Breast epithelium (tissue), 4 donors: ENCODE data around the gene CARS2. TPM values are rescaled to one million over a fixed set of nuclear protein-coding genes. Genes with fewer than 3 reads are reported as not detected.
"Not testable (repeated sequence)": the region's sequence is repeated elsewhere in the genome, so short reads cannot be mapped to it uniquely, and the experiment has no call there.

Source experiments
- DNase-seq, 2 donors: peaks; one replicate each; pipeline ENCODE4 v3.0.0-alpha.2; 2019; ENCODE audit warnings: low spot score in 2 of 2
- H3K27ac ChIP-seq, 2 donors: fragments of 200-600 bp; sonication (generic) in 1 of 2; one replicate each; pipeline ENCODE4 v1.5.1; 2016 to 2019; ENCODE audit warnings: mild to moderate bottlenecking in 1 of 2
- H3K27me3 ChIP-seq, 2 donors: fragments of 200-600 bp; sonication (generic) in 1 of 2; one replicate each; pipeline versions ENCODE4 v1.5.1 to v1.6.0; 2017 to 2019; ENCODE audit warnings: control low read depth in 1 of 2, mild to moderate bottlenecking in 1 of 2
- H3K36me3 ChIP-seq: fragments of 200-600 bp; one replicate; pipeline ENCODE4 v1.5.1; 2019
- H3K4me1 ChIP-seq, 2 donors: fragments of 200-600 bp; sonication (generic); one replicate each; pipeline ENCODE4 v1.5.1; 2016 to 2019; ENCODE audit warnings: control low read depth in 1 of 2
- H3K4me3 ChIP-seq, 3 donors: fragments of 200-600 bp; sonication (generic); 1 replicate in 2 of 3; 2 replicates in 1 of 3; pipeline ENCODE4 v1.5.1; 2016 to 2019; ENCODE audit warnings: mild to moderate bottlenecking in 3 of 3, moderate library complexity in 2 of 3
- H3K9me3 ChIP-seq, 2 donors: fragments of 200-600 bp; sonication (generic) in 1 of 2; one replicate each; pipeline ENCODE4 v1.5.1; 2016 to 2019; ENCODE audit warnings: control low read depth in 1 of 2
- POLR2A ChIP-seq: fragments of 450-650 bp; IDR thresholded peaks from one replicate; pipeline ENCODE4 v1.6.1; 2016; ENCODE audit warnings: antibody characterized with exemption, mild to moderate bottlenecking, moderate library complexity
- POLR2AphosphoS5 ChIP-seq, 3 donors: sonication (generic); formaldehyde crosslinking; IDR thresholded peaks; one replicate each; pipeline ENCODE4 v1.6.1; 2017; ENCODE audit warnings: antibody characterized with exemption in 3 of 3
- intact Hi-C: fragments of 100-400 bp; cut with DNase I; formaldehyde crosslinking; loops from one replicate; pipeline ENCODE4 v1.15.1; 2023; ENCODE audit warnings: low total_unique reads
- total RNA-seq, 3 donors: library from RNA; depleted of rRNA; stranded (reverse); fragments of >200 nt; gene quantifications; one replicate each; pipeline ENCODE4 v1.1.0, GENCODE V29; 2016
- TF ChIP-seq, protein P1 (sequence below), 3 donors: fragments of 450-650 bp; IDR thresholded peaks; one replicate each; pipeline ENCODE4 v1.5.1; 2016 to 2017; ENCODE audit warnings: antibody characterized with exemption in 3 of 3, mild to moderate bottlenecking in 3 of 3, moderate library complexity in 3 of 3

CARS2 gene
- total RNA-seq, 3 donors from 2014 or later = 59.8 to 79.8 (median 61.6) TPM

- Histone ChIP-seq H3K4me1 (no peaks in the 10 kb centered on the region), H3K4me3 (no peak overlapping the region), H3K27me3 (no peaks in the 10 kb centered on the region), H3K27ac (no peak overlapping the region), H3K36me3 (no peaks in the 10 kb centered on the region), H3K9me3 (peaks cover 4% of the 10 kb centered on the region in 2 donors)
- TF ChIP-seq POLR2A (no peak), POLR2AphosphoS5 (IDR thresholded peaks at IDR 0.05) (no peak)
- TF ChIP-seq, protein P1, sequence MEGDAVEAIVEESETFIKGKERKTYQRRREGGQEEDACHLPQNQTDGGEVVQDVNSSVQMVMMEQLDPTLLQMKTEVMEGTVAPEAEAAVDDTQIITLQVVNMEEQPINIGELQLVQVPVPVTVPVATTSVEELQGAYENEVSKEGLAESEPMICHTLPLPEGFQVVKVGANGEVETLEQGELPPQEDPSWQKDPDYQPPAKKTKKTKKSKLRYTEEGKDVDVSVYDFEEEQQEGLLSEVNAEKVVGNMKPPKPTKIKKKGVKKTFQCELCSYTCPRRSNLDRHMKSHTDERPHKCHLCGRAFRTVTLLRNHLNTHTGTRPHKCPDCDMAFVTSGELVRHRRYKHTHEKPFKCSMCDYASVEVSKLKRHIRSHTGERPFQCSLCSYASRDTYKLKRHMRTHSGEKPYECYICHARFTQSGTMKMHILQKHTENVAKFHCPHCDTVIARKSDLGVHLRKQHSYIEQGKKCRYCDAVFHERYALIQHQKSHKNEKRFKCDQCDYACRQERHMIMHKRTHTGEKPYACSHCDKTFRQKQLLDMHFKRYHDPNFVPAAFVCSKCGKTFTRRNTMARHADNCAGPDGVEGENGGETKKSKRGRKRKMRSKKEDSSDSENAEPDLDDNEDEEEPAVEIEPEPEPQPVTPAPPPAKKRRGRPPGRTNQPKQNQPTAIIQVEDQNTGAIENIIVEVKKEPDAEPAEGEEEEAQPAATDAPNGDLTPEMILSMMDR (IDR thresholded peaks at IDR 0.05) = no peak
- intact Hi-C loops = no loop called here
- DNase-seq = no peak
Observed at GRCh38 chr13:110661256-110661655, 44.7 kb downstream of the CARS2 start.

DNA sequence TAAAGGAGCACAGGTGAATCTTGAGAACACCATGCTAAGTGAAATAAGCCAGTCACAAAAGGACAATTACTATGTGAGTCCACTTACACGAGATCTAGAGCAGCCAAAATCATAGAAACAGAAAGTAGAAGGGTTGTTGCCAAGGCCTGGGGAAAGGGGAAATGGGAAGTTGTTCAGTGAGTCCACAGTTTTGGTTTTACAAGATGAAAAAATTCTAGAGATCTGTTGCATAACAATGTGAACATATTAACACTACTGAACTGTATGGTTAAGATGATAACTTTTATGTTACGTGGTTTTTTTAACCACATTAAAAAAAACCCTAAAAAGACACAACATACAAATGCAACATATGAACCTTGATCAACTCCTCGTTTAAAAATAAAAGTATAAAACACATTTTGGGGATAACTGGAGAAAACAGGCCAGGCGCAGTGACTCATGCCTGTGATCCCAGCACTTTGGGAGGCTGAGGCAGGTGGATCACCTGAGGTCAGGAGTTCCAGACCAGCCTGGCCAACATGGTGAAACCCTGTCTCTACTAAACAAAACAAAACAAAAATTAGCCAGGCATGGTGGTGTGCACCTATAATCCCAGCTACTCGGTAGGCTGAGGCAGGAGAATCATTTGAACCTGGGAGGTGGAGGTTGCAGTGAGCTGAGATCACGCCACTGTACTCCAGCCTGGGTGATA is 47.6 kb downstream of the CARS2 start:
- intact Hi-C loops, H3K9me3 ChIP-seq, DNase-seq, H3K27me3 ChIP-seq, H3K36me3 ChIP-seq, H3K27ac ChIP-seq, H3K4me1 ChIP-seq, H3K4me3 ChIP-seq: not testable (repeated sequence)

DNA sequence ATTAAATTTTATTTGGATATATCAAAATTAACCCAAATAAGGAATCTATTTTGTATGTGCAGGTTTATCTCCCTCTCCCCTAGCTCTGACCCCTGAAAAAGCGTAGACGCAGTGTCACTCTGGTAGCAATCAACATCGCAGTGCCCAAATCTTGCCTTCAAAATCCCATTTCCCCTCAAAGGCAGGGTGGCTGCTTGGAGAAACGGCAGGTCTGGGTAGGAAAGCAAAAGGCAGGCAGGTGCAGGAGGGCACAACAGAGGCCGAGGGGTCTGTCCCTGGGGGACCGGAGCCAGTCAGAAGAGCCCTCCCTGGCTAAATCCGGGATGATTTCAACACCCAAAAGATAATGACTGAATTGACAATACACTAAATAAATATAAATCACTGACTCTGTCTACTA is 48.7 kb downstream of the CARS2 start:
- no peaks in the 10 kb centered on the region for H3K4me1 ChIP-seq
- no peaks in the 10 kb centered on the region for H3K36me3 ChIP-seq
- H3K4me3 ChIP-seq = no peak overlapping the region
- TF ChIP-seq POLR2A (no peak), POLR2AphosphoS5 (IDR thresholded peaks at IDR 0.05) (no peak)
- H3K9me3 ChIP-seq = peaks cover 4% of the 10 kb centered on the region in 2 donors
- DNase-seq = no peak
- intact Hi-C loops = no loop called here
- no peaks in the 10 kb centered on the region for H3K27me3 ChIP-seq
- H3K27ac ChIP-seq = no peak overlapping the region

GRCh38 chr13:110653851-110654250 is 52.1 kb downstream of the CARS2 start:
- DNase-seq = no peak
- Histone ChIP-seq H3K36me3 (no peaks in the 10 kb centered on the region), H3K9me3 (no peaks in the 10 kb centered on the region), H3K27me3 (no peaks in the 10 kb centered on the region), H3K27ac (no peak overlapping the region), H3K4me1 (no peaks in the 10 kb centered on the region), H3K4me3 (no peak overlapping the region)
- intact Hi-C loops = no loop called here
- no peak for TF ChIP-seq POLR2A
- TF ChIP-seq POLR2AphosphoS5 (IDR thresholded peaks at IDR 0.05) = no peak
- TF ChIP-seq, protein P1 (IDR thresholded peaks at IDR 0.05) = no peak

GRCh38 chr13:110653271-110653670 is 52.6 kb downstream of the CARS2 start:
- H3K9me3 ChIP-seq = no peaks in the 10 kb centered on the region

GRCh38 chr13:110652764-110653163 is 53.2 kb downstream of the CARS2 start:
- no peaks in the 10 kb centered on the region for H3K36me3 ChIP-seq
- no peaks in the 10 kb centered on the region for H3K4me1 ChIP-seq
- no peak overlapping the region for H3K27ac ChIP-seq
- H3K27me3 ChIP-seq = no peaks in the 10 kb centered on the region
- DNase-seq = no peak
- intact Hi-C loops = no loop called here
- H3K4me3 ChIP-seq = no peak overlapping the region
- TF ChIP-seq, protein P1 (IDR thresholded peaks at IDR 0.05) = no peak
- TF ChIP-seq POLR2AphosphoS5 (IDR thresholded peaks at IDR 0.05) = no peak
- TF ChIP-seq POLR2A = no peak
- no peaks in the 10 kb centered on the region for H3K9me3 ChIP-seq

More at GRCh38 chr13:110653271-110653670, 52.6 kb downstream of the CARS2 start:
- no peak overlapping the region for H3K4me3 ChIP-seq
- H3K27me3 ChIP-seq = no peaks in the 10 kb centered on the region
- no peak for TF ChIP-seq POLR2AphosphoS5 (IDR thresholded peaks at IDR 0.05)
- TF ChIP-seq POLR2A = no peak
- TF ChIP-seq, protein P1 (IDR thresholded peaks at IDR 0.05) = no peak
- intact Hi-C loops = no loop called here
- no peaks in the 10 kb centered on the region for H3K36me3 ChIP-seq
- H3K27ac ChIP-seq = no peak overlapping the region
- no peaks in the 10 kb centered on the region for H3K4me1 ChIP-seq
- no peak for DNase-seq
